ENCODE measurements around the gene PRSS36.

Gene PRSS36

DNA sequence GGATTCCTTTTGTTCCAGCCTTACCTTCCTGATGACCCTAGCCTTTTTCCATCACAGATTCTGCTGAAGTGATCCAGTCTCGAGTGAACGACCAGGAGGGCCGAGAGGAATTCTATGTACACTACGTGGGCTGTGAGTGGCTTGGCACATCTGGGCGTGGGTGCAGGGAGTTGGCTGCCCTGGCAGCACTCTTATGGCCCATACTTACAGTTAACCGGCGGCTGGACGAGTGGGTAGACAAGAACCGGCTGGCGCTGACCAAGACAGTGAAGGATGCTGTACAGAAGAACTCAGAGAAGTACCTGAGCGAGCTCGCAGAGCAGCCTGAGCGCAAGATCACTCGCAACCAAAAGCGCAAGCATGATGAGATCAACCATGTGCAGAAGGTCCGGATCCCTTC, 29.7 kb downstream of the PRSS36 start:
- H3K4me1 ChIP-seq (ENCODE audit: insufficient read depth, low read length), result peaks cover 29% of the 10 kb centered on the region
- no peak overlapping the region for H3K9ac ChIP-seq (ENCODE audit: low read depth, low read length)
- no peak for TF ChIP-seq CTCF (IDR thresholded peaks at IDR 0.05; ENCODE audit: borderline replicate concordance, extremely low read depth, low read length, poor library complexity, severe bottlenecking)
- TF ChIP-seq EZH2 (IDR thresholded peaks at IDR 0.05; ENCODE audit: borderline replicate concordance, low read depth, low read length, severe bottlenecking), result no peak
- H2AFZ ChIP-seq (ENCODE audit: low read depth, low read length), result no peak overlapping the region
- H3K79me2 ChIP-seq (ENCODE audit: insufficient read depth, low read length), result peaks cover 34% of the 10 kb centered on the region
- ATAC-seq (ENCODE audit: insufficient read depth, low read depth) (no peak), DNase-seq (no peak)
- no peak overlapping the region for H3K4me3 ChIP-seq (ENCODE audit: low read depth in 1 of 2, low read length in 2 of 2)
- H3K27me3 ChIP-seq (ENCODE audit: insufficient read depth, low read length, poor library complexity), result no peaks in the 10 kb centered on the region
- H3K9me3 ChIP-seq (ENCODE audit: insufficient read depth, low read length, severe bottlenecking), result no peaks in the 10 kb centered on the region
- H3K27ac ChIP-seq (ENCODE audit: low read length), result no peak overlapping the region
- H3K36me3 ChIP-seq (ENCODE audit: insufficient read depth, low read length), result peaks cover 54% of the 10 kb centered on the region
- H4K20me1 ChIP-seq (ENCODE audit: insufficient read depth, low read length), result peaks cover 16% of the 10 kb centered on the region
- H3K4me2 ChIP-seq (ENCODE audit: insufficient read depth, low read length), result no peak overlapping the region

DNA sequence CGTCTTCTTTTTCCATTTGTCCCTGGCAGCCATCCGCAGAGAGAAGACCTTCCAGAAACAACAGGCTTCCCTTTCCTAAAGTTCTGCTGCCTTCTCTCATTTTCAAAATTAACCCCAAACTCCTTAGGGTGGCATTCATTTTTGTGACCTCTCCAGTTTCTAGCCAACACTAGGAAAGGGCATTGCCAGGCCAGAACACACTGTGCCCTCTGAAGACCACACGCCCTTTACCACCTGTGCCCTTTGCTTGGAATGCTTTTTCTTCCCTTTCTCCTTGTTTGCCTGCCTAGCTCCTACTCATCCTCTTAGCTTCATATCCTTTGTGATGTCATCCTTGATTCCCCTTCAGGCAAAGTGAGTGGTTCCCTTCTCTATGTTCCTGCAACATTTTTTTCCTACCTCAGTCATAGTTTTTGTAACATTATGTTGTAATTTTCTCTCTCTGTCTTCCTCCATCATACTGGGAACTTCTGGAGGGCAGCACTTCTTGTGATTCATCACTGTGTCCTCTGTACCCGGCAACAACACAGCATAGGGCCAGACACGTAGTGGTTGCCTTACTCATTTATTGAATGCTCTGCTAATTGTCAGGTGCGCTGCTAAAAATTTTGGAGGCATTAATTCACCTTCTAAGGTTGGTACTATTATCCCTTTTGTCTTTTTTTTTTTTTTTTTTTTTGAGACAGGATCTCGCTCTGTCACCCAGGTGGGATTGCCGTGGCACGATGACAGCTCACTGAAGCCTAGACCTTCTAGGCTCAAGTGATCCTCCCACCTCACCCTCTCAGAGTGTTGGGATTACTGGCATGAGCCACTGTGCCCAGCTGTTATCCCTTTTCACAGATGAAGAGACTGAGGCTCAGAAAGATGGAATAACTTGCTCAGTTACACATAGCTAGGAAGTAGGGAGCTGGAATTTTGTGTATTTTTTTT, 31.4 kb downstream of the PRSS36 start:
- DNase-seq (no peak), ATAC-seq (ENCODE audit: insufficient read depth, low read depth) (no peak)
- Histone ChIP-seq H3K4me3 (ENCODE audit: low read depth in 1 of 2, low read length in 2 of 2) (peak overlapping the region; percentile 39 to 62), H4K20me1 (ENCODE audit: insufficient read depth, low read length) (peaks cover 16% of the 10 kb centered on the region), H3K9ac (ENCODE audit: low read depth, low read length) (peak overlapping the region; percentile 56), H3K36me3 (ENCODE audit: insufficient read depth, low read length) (peaks cover 46% of the 10 kb centered on the region), H3K4me2 (ENCODE audit: insufficient read depth, low read length) (peak overlapping the region; percentile 92), H2AFZ (ENCODE audit: low read depth, low read length) (peak overlapping the region; percentile 21; the same call in 1 of the 2 replicates), H3K79me2 (ENCODE audit: insufficient read depth, low read length) (peaks cover 34% of the 10 kb centered on the region), H3K27me3 (ENCODE audit: insufficient read depth, low read length, poor library complexity) (no peaks in the 10 kb centered on the region), H3K27ac (ENCODE audit: low read length) (peak overlapping the region; percentile 58), H3K4me1 (ENCODE audit: insufficient read depth, low read length) (peaks cover 29% of the 10 kb centered on the region), H3K9me3 (ENCODE audit: insufficient read depth, low read length, severe bottlenecking) (no peaks in the 10 kb centered on the region)
- TF ChIP-seq EZH2 (IDR thresholded peaks at IDR 0.05; ENCODE audit: borderline replicate concordance, low read depth, low read length, severe bottlenecking) (no peak), CTCF (IDR thresholded peaks at IDR 0.05; ENCODE audit: borderline replicate concordance, extremely low read depth, low read length, poor library complexity, severe bottlenecking) (no peak)

DNA sequence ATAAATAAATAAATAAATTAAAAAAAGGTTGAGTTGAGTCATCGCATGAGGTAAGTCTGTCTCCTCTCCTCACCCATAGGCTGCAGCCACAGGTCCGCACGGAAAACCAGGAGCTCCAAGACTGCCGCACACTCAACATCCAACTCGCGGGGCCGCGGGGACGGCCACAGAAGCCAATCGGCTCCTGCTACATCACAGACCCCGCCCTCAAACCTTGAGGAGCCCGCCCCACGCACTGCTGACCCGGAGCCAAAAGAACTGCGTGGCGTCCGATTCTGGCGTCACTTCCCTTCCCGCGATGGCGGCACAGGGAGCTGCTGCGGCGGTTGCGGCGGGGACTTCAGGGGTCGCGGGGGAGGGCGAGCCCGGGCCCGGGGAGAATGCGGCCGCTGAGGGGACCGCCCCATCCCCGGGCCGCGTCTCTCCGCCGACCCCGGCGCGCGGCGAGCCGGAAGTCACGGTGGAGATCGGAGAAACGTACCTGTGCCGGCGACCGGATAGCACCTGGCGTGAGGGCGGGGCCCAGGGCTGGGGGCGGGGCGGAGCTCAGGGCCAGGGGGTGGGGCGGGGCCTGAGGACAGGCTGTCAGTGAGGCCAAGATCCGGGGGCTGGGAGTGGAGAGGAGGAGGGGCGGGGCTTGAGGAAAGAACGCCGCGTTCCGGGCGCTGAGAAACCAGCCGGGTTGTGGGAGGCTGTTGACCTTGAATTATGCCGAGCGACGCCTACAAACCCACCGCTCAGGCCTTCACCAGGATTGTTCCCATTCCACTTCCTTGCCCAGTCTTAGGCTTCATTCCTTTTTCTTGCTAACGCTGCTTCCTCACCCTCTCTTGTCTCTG, 32.3 kb downstream of the PRSS36 start, which contains the start of gene KAT8:
Gene KAT8 (plus strand): TSS at position 281 of the 839 bp plus-strand sequence. CDS start 18 bp downstream, at position 299.
- H3K4me2 ChIP-seq (ENCODE audit: insufficient read depth, low read length), result peak within 1 kb of the TSS; percentile 92
- peak within 1 kb of the TSS; percentile 84 for H3K27ac ChIP-seq (ENCODE audit: low read length)
- H3K79me2 ChIP-seq (ENCODE audit: insufficient read depth, low read length), result peaks cover 34% of the 10 kb centered on the region
- TF ChIP-seq EZH2 (IDR thresholded peaks at IDR 0.05; ENCODE audit: borderline replicate concordance, low read depth, low read length, severe bottlenecking) (no peak), CTCF (IDR thresholded peaks at IDR 0.05; ENCODE audit: borderline replicate concordance, extremely low read depth, low read length, poor library complexity, severe bottlenecking) (no peak)
- ATAC-seq (ENCODE audit: insufficient read depth, low read depth) (peak; percentile 94), DNase-seq (peak; percentile 98)
- H4K20me1 ChIP-seq (ENCODE audit: insufficient read depth, low read length), result peaks cover 16% of the 10 kb centered on the region
- H3K4me1 ChIP-seq (ENCODE audit: insufficient read depth, low read length), result peaks cover 29% of the 10 kb centered on the region
- H3K9ac ChIP-seq (ENCODE audit: low read depth, low read length), result peak within 1 kb of the TSS; percentile 56
- peaks cover 50% of the 10 kb centered on the region for H3K36me3 ChIP-seq (ENCODE audit: insufficient read depth, low read length)
- no peaks in the 10 kb centered on the region for H3K9me3 ChIP-seq (ENCODE audit: insufficient read depth, low read length, severe bottlenecking)
- no peaks in the 10 kb centered on the region for H3K27me3 ChIP-seq (ENCODE audit: insufficient read depth, low read length, poor library complexity)
- H3K4me3 ChIP-seq (ENCODE audit: low read depth in 1 of 2, low read length in 2 of 2), result peak within 1 kb of the TSS; percentile 62
- peak within 1 kb of the TSS; percentile 69; the same call in 1 of the 2 replicates for H2AFZ ChIP-seq (ENCODE audit: low read depth, low read length)

All from DND-41 (cell line).